GM12878 (cell line): ENCODE results near the gene CLSTN2. TPM values are rescaled to one million over a fixed set of nuclear protein-coding genes. Genes with fewer than 3 reads are reported as not detected.

ENCODE experiments used
- ATAC-seq: fragments of 200-7000 bp; cut with Tn5 transposase; 3 replicates; pipeline ENCODE4 v1.9.1; 2020; ENCODE audit warnings: mild to moderate bottlenecking, moderate library complexity
- BruUV-seq: library from RNA; stranded (reverse); fragments of 400-500 nt; replicated peaks from 2 replicates; lab custom pipeline; 2021; lab: Mats Ljungman, UMichigan
- CTCF ChIA-PET: fragments of 300-600 bp; sonication (Branson Sonifier 250); formaldehyde crosslinking; extraction: SDS; loops from one replicate; lab custom pipeline; 2021; ENCODE audit warnings: inconsistent platforms; lab: Yijun Ruan, JAX
- POLR2A ChIA-PET: fragments of 350-600 bp; formaldehyde crosslinking; extraction: SDS; loops from one replicate; lab custom pipeline; 2021; ENCODE audit warnings: inconsistent platforms; lab: Charles Lee
- RAD21 ChIA-PET: fragments of 300-600 bp; sonication (Branson Sonifier 250); formaldehyde crosslinking; loops from one replicate; lab custom pipeline; 2023; ENCODE audit warnings: antibody characterized with exemption; ENCODE audit not compliant: unreplicated experiment; lab: Charles Lee
- SMC1A ChIA-PET: fragments of 300-600 bp; sonication (Branson Sonifier 250); formaldehyde crosslinking; loops from one replicate; lab custom pipeline; 2023; ENCODE audit not compliant: unreplicated experiment, uncharacterized antibody; lab: Charles Lee
- DNase-seq: peaks from one replicate; pipeline ENCODE4 v3.0.0-alpha.2; 2011; ENCODE audit warnings: low read depth, low spot score
- FAIRE-seq: peaks from 3 replicates; lab custom pipeline; 2011; peaks lifted over from hg19 to GRCh38; lab: Jason Lieb, UNC
- H2AFZ ChIP-seq: 2 replicates; pipeline ENCODE4 v1.6.0; 2011; ENCODE audit warnings: low read depth, low read length, control low read depth; ENCODE audit not compliant: control insufficient read depth
- H3K27ac ChIP-seq: 2 replicates; pipeline ENCODE4 v1.5.1; 2011; ENCODE audit warnings: control low read depth; ENCODE audit not compliant: control insufficient read depth, insufficient read depth
- H3K27me3 ChIP-seq, 2 experiments: replicated peaks in 1 of 2; 2 replicates each; pipeline versions ENCODE4 v1.6.0 to v1.6.1; 2011; ENCODE audit warnings: low read length in 1 of 2; ENCODE audit not compliant: control insufficient read depth in 2 of 2, insufficient read depth in 2 of 2
- H3K36me3 ChIP-seq, 2 experiments: 2 replicates each; pipeline ENCODE4 v1.5.1; 2011; ENCODE audit warnings: low read length in 1 of 2; ENCODE audit not compliant: control insufficient read depth in 2 of 2, insufficient read depth in 2 of 2
- H3K4me1 ChIP-seq: 2 replicates; pipeline ENCODE4 v1.6.1; 2011; ENCODE audit warnings: mild to moderate bottlenecking, low read length, moderate library complexity, mixed read lengths; ENCODE audit not compliant: control insufficient read depth, insufficient read depth
- H3K4me2 ChIP-seq: 2 replicates; pipeline ENCODE4 v1.6.0; 2011; ENCODE audit warnings: control low read depth; ENCODE audit not compliant: control insufficient read depth, insufficient read depth
- H3K4me3 ChIP-seq: fragments of 200-600 bp; sonication (generic); 2 replicates; pipeline ENCODE4 v1.5.1; 2016
- H3K79me2 ChIP-seq: 2 replicates; pipeline ENCODE4 v1.6.0; 2011; ENCODE audit warnings: low read length; ENCODE audit not compliant: control insufficient read depth, insufficient read depth
- H3K9ac ChIP-seq: 2 replicates; pipeline ENCODE4 v1.8.0; 2011; ENCODE audit warnings: low read length, control low read depth, mixed read lengths; ENCODE audit not compliant: control insufficient read depth, insufficient read depth
- H3K9me3 ChIP-seq: replicated peaks from 3 replicates; pipeline ENCODE4 v1.5.1; 2011; ENCODE audit warnings: mild to moderate bottlenecking, low read length; ENCODE audit not compliant: control insufficient read depth, insufficient read depth
- H4K20me1 ChIP-seq: 2 replicates; pipeline ENCODE4 v1.6.0; 2011; ENCODE audit not compliant: control insufficient read depth, insufficient read depth
- BMI1 ChIP-seq: fragments of 450-650 bp; IDR thresholded peaks from 2 replicates; pipeline ENCODE4 v1.6.1; 2016; ENCODE audit warnings: mild to moderate bottlenecking, moderate library complexity, borderline replicate concordance
- BRCA1 ChIP-seq: IDR thresholded peaks from 2 replicates; pipeline ENCODE4 v1.6.1; 2011; ENCODE audit warnings: low read depth, low read length, improper control_type of control experiment
- LARP7 ChIP-seq: fragments of 450-650 bp; IDR thresholded peaks from 2 replicates; pipeline ENCODE4 v1.6.1; 2017; ENCODE audit warnings: mild to moderate bottlenecking
- ZZZ3 ChIP-seq: IDR thresholded peaks from 2 replicates; pipeline ENCODE4 v1.6.1; 2011; ENCODE audit warnings: low read depth; ENCODE audit not compliant: control insufficient read depth, insufficient read length
- WGBS: methylation state at CpG from one replicate; pipeline ENCODE4 v1.1.6; 2016; ENCODE audit warnings: low lambda C conversion rate; ENCODE audit not compliant: insufficient replicate concordance, insufficient coverage; ENCODE audit errors: missing lambda C conversion rate; 5-methylcytosine and 5-hydroxymethylcytosine counted together
- in situ Hi-C: fragments of 300-500 bp; cut with MboI; formaldehyde crosslinking; loops from 9 replicates; pipeline ENCODE4 v1.14.3; 2018; ENCODE audit warnings: mixed read lengths
- intact Hi-C: fragments of 100-400 bp; cut with micrococcal nuclease; formaldehyde crosslinking; loops from one replicate; pipeline ENCODE4 v1.14.2; 2022; ENCODE audit not compliant: unreplicated experiment
- polyA plus RNA-seq, 11 experiments: library from polyadenylated mRNA; depleted of rRNA in 4 of 11; unstranded in 6 of 11; stranded (reverse) in 5 of 11; fragments of >200 nt; fragmentation: Nextera tagmentation in 4 of 11; fragmentation: Illumina TruSeq in 1 of 11; extraction: Ambion mirVana in 4 of 11; extraction: Trizol in 1 of 11; gene quantifications; 1 replicate in 1 of 11; 2 replicates in 10 of 11; pipeline versions ENCODE4 v1.2.1 to v1.2.3, GENCODE V29; 2011 to 2016; ENCODE audit warnings: inconsistent platforms in 2 of 11, missing spikeins in 2 of 11, low read depth in 1 of 11
- total RNA-seq, 4 experiments: library from RNA; depleted of rRNA in 3 of 4; stranded (reverse); fragments of >200 nt in 3 of 4; fragmentation: Illumina TruSeq in 1 of 4; extraction: Trizol in 1 of 4; gene quantifications; 2 replicates each; pipeline versions ENCODE4 v1.2.1 to v1.2.3, GENCODE V29; 2013 to 2021
- TF ChIP-seq, protein P1 (sequence below): fragments of 450-650 bp; IDR thresholded peaks from 2 replicates; pipeline ENCODE4 v1.6.1; 2017; ENCODE audit warnings: low read depth, mild to moderate bottlenecking, moderate library complexity
- TF ChIP-seq, protein P2 (sequence below): IDR thresholded peaks from 2 replicates; pipeline ENCODE4 v1.6.1; 2012; ENCODE audit warnings: low read depth, low read length, improper control_type of control experiment
- TF ChIP-seq, protein P3 (sequence below): fragments of 450-650 bp; IDR thresholded peaks from 2 replicates; pipeline ENCODE4 v1.6.1; 2016; ENCODE audit warnings: mild to moderate bottlenecking

The CLSTN2 gene
- total and polyA plus RNA-seq, 10 of the 15 experiments (the other 5 are each of a cell fraction or from before 2014, with no cell fraction given): under 0.01 to 0.10 (median under 0.01) TPM; not detected in 5

DNA sequence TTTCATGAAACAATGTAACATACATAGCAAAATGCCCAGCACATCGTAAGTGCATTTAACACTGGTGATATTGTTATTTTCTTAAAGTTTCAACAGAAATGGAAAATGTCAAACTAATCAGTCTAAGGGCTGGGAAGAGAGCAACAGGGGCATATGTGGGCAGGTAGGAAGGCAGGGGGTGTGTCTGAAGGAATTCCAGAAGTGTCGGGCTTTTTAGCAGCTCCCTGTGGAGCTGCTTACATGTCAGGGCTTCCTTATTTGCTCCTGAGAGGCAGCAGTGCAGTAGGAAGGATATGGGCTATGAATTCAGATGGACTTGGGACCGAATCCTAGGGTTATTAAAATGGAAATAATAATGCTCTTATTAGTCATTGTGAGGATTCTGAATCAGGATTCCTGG, 311.6 kb downstream of the CLSTN2 start:
- 0% methylated on average over 3 of the region's 3 CpGs for WGBS
- Histone ChIP-seq H3K4me2 (no peak overlapping the region), H3K36me3 (no peaks in the 10 kb centered on the region), H3K79me2 (no peaks in the 10 kb centered on the region), H3K9ac (no peak overlapping the region), H3K27ac (no peak overlapping the region), H3K9me3 (no peaks in the 10 kb centered on the region), H3K4me3 (no peak overlapping the region), H4K20me1 (no peaks in the 10 kb centered on the region; the same call in 1 of the 2 replicates), H3K27me3 (no peaks in the 10 kb centered on the region), H3K4me1 (no peaks in the 10 kb centered on the region), H2AFZ (no peak overlapping the region)
- ChIA-PET SMC1A (no interaction called here), POLR2A (no interaction called here), CTCF (no interaction called here), RAD21 (no interaction called here)
- in situ Hi-C loops: no loop called here
- DNase-seq (no peak), ATAC-seq (no peak), FAIRE-seq (no peak)
- no TSS peak for BruUV-seq
- TF ChIP-seq, protein P1, sequence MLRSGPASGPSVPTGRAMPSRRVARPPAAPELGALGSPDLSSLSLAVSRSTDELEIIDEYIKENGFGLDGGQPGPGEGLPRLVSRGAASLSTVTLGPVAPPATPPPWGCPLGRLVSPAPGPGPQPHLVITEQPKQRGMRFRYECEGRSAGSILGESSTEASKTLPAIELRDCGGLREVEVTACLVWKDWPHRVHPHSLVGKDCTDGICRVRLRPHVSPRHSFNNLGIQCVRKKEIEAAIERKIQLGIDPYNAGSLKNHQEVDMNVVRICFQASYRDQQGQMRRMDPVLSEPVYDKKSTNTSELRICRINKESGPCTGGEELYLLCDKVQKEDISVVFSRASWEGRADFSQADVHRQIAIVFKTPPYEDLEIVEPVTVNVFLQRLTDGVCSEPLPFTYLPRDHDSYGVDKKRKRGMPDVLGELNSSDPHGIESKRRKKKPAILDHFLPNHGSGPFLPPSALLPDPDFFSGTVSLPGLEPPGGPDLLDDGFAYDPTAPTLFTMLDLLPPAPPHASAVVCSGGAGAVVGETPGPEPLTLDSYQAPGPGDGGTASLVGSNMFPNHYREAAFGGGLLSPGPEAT: no peak
- TF ChIP-seq BMI1: no peak
- TF ChIP-seq, protein P2, sequence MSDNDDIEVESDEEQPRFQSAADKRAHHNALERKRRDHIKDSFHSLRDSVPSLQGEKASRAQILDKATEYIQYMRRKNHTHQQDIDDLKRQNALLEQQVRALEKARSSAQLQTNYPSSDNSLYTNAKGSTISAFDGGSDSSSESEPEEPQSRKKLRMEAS: no peak
- TF ChIP-seq BRCA1: no peak
- TF ChIP-seq, protein P3, sequence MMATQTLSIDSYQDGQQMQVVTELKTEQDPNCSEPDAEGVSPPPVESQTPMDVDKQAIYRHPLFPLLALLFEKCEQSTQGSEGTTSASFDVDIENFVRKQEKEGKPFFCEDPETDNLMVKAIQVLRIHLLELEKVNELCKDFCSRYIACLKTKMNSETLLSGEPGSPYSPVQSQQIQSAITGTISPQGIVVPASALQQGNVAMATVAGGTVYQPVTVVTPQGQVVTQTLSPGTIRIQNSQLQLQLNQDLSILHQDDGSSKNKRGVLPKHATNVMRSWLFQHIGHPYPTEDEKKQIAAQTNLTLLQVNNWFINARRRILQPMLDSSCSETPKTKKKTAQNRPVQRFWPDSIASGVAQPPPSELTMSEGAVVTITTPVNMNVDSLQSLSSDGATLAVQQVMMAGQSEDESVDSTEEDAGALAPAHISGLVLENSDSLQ: no peak
- no peak for TF ChIP-seq LARP7
- no peak for TF ChIP-seq ZZZ3
- intact Hi-C loops: no loop called here
